ENCODE results near the gene SPTB.

SPTB gene

DNA sequence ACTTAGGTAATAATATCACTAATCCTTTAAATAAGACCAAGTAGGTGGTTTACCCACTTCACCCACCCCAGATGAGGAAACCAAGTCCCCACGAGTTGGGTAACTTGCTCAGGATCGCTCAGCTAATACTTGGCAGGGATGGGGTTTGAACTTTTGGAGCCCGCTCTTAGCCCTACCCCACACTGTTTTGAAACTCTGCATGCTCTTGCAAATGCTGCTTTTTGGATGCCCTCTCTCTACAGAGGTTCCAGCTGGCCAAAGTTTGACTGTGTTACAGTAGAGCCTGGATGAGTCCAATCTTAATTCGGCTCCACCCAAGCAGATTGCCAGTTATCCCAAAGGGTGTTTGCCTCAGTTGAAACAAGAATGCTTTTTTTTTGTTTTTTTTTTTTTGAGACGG, 168.7 kb downstream of the SPTB start:
- DNase-seq (ENCODE audit: low read depth in 2 of 2): no peak

DNA sequence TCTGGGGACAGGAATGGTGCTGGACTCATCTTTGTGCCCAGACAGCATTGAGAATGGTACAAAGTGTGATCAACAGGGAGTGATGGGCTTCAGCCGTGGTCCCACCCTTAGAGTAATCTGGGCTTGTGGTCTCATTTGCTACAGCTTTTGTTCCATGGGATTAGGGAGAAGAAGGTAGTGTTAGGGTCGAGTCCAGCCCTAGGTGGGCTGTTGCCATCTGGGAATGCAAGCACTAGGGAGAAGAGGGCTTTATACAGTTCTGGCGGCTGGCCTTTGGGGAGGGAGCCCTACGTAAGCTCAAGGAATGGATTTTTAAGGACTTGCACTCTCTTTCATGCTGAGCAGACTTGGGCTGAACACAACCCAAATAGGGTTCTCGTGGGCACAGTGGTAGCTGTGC, 170.6 kb downstream of the SPTB start:
- no peak for DNase-seq (ENCODE audit: low read depth in 2 of 2)

DNA sequence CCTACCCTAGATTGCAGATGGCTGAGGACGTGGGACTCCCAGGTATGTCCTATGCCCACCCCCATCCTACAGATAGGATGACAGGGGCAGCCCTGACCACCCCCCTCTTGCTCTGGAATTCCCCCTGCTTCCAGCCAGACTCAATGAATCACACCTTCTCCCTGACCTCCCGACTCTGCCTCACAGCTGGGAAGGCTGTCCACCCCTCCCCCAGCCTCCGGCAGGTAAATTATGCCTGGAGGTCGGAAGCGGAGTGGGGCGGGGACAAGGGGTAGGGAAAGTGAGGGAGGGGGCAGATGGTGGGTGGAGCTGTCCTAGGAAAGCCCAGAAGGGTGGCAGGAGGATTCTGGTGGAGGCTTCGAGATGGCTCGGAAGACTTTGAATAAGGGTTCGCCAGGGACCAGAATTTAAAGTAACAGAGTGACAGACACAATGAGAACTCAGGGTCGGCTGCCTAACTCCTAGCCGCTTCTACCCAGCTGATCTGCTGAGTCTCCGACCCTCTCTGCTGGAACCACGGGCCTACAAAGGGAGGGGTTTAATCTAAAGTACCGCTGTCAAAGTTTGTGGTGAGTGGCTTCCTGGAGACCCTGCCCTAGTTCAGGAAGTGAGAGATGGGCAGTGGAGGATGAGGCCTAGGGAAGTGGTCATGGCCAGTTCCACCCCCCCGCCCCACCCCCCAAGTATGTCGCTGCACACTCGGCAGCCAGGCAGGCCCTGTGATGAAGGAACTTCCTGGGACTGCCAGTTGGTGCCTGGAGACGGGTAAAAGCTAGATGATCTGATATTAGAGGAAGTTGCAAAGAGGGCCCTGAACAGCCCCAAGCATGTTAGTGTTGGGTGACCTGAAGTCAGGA, 171.3 kb downstream of the SPTB start:
- no peak for DNase-seq (ENCODE audit: low read depth in 2 of 2)

DNA sequence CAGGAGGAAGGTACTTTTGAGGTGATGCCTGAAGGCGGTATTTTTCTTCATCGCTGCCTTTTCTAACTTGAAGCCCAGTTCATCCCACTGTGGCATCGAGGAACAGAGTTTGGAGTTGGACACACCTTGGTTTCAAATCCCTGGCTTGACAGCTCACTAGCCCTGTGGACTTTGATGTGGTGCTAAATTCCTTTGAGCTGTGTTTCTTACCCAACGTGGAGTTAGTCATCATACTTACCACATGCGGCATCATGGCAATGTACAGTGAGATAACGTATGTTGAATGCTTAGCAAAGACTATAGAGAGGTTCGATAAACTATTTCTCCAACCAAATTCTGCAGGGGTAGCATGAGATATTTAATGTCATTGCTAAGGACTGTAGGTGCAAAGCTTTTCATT, 172.0 kb downstream of the SPTB start:
- no peak for DNase-seq (ENCODE audit: low read depth in 2 of 2)

DNA sequence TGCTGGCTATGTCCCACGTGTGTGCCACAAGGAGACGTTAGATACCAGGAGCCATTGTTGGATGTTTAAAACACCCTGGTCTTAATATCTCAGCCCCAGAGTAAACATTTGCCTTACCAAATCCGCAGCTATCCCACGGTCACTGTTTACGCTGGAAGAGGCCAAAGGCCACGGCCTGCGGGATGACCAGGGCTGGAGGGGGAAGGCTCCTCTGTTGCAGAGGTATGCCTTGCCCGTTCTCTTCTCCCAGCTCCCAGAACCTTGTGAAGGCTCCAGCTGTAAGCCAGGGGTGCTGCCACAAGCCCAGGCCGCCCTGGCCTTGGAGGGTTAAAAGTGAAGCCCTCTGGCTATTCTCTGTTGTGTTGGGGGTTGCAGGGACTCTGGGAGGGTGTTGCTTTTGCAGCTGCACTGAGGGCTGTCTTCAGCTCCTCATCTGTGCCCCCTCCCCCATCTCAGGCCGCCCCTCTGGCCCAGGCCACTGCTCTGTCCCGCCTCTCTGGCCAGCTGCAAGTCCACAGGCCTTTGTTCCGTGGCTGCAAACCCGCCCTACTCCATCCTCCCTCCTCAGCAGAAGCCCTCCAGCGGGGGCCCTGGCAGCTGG, 173.0 kb downstream of the SPTB start:
- no peak for DNase-seq (ENCODE audit: low read depth in 2 of 2)

DNA sequence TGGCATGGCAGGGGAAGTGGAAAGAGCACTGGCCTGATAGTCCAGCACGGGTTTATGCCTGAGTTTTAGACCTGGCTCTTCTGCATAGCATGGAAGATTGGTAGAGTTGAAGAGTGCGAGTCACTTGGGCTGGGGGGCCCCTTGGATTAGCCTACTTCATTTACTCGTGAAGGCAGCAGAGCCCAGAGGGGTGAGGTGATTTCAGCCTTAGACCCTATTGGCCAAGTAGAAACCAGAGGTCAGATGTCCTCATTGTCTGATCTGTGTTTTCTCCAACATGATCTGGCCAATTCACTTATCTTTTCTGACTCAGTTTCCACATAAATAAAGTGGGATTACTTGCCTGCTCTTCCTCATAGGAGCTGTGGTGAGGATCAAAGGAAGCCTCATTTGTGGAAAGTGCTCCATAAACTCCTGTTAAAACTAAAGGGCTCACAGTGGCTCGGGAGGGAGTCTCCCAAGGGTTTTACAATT, 173.6 kb downstream of the SPTB start:
- DNase-seq (ENCODE audit: low read depth in 2 of 2): no peak

DNA sequence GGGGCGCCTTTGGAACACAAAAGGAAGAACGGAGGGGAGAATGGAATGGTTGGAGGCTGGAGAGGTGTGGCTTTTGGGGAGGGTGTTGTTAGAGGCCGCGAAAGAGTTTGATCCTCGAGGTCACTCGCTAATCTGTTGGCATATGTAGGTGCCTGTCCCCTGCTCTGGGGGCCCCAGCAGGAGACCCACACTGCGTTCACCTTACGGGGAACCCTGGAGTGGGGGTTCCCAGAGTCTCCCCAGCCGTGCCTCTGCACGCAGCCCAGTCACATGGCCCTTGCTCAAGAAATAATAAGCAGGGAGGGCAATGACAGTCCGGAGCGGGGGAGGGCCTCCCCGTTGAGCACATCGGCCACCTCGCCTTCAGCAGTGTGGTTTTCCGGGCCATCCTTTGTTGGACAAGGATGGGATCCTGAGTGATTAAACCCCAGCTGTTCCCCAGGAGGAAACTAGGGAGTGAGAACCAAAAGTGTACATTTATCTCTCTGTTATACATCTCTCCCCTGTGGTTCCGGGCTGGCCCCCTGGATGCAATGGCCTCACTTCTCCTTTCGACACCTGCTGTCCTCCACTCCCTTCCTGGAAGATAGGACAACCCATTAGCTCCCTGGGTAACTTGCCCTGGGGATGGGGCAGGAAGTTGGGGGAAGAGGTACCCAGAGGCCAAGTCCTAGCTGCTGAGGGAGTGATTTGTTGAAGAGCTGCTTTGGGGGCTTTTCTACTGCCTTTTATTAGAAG, 174.2 kb downstream of the SPTB start:
- DNase-seq (ENCODE audit: low read depth in 2 of 2): no peak

DNA sequence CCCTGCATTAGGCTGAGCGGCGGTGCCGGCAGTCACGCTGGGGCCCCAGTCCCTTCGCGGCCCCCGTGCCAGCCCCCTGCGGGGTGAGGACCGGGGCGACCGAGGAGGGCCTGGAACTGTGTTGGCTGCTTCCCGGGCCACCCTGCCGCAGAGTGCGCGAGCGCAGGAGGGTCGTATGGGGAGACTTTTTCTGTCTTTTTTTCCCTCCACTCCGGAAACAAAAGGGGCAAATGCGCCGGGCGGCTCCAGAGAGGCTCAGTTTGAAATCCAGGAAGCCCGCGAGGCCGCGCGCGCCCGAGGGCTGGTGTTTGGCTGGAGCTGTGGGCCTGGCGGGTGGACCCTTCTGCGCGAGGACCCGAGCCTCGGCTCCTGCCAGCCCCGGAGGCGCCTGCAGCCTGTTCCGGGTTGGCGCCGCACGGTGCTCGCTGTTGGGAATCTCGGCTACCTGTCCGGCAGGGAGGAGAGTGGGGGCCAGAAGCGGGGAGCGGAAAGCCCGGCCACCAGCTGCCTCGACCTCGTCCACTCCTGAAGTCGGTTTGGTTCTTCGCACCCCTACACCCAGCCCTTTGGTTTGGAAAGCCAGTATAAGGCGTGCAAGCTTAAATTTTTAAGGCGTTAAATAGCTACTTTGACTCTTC, 174.8 kb downstream of the SPTB start:
- no peak for DNase-seq (ENCODE audit: low read depth in 2 of 2)

DNA sequence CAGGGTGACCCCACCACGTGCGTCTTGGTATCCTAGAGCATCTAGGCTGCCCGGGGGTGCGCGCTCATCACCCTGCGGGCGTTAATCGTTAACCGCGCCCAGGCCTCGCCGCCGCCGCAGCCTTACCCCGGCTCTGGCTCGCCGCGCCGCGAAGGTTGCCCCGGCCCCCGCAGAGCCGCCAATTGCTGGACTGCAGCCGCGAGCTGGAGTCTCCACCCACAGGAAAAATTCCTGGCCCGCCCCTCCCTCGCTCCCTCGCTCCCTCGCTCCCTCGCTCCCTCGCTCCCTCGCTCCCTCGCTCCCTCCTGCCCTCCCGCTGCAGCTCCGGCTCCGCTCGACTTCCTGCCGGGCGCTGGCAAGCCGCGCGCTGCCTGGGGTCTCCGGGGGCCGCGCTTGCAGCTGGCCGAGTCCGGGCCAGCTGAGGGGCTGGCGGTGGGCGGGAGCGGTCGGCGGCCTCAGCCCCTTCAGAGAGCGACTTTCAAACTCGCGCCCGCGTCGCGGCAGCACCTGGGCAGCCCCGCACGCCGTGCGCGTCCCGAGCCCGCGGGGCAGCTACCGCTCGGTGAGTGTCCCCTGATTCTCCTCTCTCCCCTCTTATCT, 175.5 kb downstream of the SPTB start, which contains the start of gene PLEKHG3:
Gene PLEKHG3 (plus strand): TSS at position 282 of the 600 bp plus-strand sequence. CDS start 23,208 bp downstream, outside the sequence.
- peak in 1 of 2 donors; percentile 12 for DNase-seq (ENCODE audit: low read depth in 2 of 2)

DNA sequence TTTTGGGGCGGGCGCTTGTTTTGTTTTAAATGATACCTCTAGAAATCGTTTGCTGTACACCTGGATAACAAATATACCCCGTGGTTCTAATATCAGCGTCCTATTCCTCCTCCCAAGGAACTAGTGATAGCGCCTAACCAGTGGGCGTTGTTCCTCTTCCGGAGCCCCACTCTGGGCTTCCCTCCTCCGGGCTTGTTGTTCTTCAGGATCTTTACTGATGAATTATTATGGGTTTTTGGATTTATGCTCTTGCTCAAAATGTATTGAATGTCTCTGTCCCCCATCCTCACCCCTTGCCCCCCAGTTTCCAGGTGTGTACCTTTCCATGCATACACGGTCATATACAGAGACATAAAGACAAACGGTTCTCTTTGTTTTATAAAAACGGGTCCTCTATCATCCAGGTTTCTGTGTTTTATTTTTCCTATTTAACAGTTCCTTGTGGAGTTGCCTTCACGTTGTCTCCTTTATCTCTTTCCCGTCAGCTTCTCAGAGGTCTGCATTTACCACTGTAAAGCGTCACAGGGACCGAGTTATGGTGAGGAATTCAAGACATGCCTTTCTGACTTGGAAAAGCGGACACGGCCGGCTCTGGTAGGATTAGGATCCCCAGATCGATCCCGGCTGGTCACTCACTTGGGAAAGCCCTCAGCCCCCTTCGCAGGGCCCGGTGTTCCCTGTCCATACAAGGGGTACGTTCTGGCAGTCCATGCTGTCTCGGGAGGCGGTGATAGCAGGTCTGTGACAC, 176.1 kb downstream of the SPTB start:
- DNase-seq (ENCODE audit: low read depth in 2 of 2): no peak

DNA sequence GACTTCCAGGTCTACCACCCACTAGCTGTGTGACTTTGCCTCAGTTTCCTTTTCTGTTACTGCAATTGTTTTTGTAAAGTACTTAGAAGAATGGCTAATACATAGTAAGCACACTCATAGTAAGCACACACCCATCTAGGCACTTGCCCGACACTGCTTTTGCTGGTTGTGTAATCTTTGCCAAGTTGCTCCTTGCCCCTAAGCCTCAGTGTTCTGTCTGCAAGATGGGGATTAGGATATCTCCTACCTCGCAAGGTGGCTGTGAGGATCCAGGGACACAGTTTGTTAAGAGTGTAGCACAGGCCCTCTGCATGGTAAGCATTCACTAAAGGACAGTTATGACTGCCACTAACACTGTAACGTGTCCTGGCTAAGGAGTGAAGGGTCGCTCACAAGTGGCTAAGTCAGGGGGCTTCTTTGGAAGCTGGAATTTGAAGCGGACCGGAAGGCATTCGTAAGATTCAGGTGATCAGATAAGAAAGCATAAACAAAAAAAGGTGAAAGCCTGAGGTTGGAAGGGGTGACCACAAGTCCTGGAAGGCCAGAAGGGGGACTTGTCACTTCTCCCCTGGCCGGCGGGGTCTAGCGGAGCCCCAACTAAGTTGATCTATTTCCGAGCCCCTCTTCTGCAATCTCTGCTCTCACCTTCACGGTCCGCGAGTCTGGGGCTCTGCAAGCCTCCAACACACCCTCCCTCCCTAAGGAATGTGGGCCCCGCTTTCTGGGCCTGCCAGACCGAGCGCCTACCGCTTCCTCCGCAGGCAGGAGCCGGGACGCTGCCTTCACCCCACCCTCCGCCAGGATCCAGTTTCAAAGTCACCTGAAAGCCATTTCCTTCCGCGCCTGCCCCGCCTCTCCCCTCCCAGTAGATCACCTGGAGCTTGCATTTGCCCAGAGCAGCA, 177.0 kb downstream of the SPTB start:
- DNase-seq (ENCODE audit: low read depth in 2 of 2): no peak

DNA sequence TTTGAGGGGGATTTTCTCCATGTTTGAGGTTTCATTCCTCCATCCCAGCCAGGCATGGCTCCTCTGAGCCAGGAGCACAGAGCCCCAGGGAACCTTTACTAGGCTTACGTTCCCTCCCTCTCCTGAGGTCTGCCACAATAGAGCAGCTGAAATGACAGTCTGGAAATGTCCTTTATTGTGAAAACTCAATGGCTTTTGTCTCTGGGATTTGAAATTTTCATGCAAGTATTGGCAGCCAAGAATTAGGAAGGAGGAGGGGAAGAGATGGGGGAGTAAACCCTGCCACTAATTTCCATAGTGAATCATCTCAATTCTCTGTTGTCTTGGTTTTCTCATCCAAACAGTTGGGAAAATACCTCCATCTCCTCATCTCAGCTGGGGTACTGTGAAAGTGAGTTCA, 178.0 kb downstream of the SPTB start:
- no peak for DNase-seq (ENCODE audit: low read depth in 2 of 2)

DNA sequence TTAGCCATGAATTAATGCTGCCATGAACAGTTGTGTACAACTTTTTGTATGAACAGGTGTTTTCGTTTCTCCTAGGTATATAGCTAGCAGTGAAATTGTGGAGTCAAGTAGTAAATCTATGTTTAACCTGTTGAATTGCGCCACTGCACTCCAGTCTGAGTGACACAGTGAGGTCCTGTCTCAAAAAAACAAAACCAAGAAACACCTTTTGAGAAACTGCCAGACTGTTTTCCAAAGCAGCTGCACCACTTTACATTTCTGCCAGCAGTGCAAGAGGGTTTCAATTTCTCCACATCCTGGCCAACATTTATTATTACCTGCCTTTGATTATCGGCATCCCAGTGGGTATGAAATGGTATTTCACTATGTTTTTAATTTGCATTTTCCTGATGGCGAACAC, 178.8 kb downstream of the SPTB start:
- no peak for DNase-seq (ENCODE audit: low read depth in 2 of 2)

DNA sequence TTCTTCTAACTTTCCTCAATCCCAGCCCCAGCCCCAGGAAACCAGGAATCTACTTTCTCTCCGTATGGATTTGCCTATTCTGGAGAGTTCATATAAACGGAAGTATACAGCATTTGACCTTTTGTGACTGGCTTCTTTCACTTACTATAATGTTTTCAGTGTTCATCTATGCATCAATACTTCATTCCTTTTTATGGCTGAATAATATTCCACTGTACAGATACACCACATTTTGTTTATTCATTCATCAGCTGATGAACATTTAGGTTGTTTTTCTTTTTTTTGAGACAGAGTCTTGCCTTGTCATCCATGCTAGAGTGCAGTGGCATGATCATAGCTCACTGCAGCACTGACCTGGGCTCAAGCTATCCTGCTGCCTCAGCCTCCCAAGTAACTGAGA, 179.4 kb downstream of the SPTB start:
- no peak for DNase-seq (ENCODE audit: low read depth in 2 of 2)

DNA sequence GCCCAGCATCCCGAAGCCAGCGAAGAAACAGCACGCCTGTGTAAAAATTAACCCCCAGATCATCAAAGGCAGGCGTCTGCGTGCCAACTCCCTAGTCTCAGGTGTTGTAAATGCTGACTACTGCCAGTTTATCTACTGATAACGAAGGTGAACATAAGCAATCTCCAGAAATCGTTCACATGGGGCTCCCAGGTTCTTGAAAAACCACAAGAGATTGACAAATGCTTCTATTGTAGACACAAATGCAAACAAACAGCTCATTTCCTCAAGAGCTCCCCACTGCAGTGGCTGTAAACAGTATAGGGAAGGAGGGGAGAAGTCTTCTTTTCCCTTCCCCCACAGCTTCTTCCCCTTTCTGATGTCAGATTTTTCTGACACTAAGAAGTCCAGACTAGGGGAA, 180.8 kb downstream of the SPTB start:
- no peak for DNase-seq (ENCODE audit: low read depth in 2 of 2)

DNA sequence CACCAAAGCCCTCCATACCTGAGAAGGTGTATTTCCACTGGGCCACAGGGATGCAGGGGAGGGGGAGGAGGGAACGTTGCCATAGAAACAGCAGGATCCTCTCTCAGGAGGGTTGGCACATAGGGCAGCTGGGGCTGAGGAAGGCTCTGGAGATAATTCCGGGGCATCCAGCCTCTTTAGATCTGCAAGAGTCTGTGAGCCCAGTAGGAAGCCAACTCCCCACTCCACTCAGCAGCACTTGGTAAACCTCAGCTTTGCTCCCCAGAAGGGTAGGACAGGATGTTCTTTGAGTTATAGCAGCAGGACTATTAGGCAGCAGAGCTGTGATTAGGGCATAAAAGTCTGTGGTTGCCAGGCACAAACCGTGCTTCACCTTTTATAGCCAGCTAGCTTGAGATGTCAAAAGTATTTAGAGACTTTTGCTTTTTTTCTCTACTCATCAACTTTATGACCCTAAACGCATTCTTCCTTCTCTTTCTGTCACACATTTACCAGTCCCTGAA, 183.3 kb downstream of the SPTB start:
- no peak for DNase-seq (ENCODE audit: low read depth in 2 of 2)

Data from stimulated activated CD4-positive, alpha-beta T cell treated with anti-CD3 and anti-CD28 coated beads, Interleukin-4, amount 100 ng/mL, for 48 hours (primary cell).